HEK293 (cell line): ENCODE results near the gene AUP1.

Experiments used
- CTCF ChIA-PET: fragments of 350-600 bp; formaldehyde crosslinking; extraction: SDS; loops from one replicate; lab custom pipeline; 2021; ENCODE audit warnings: antibody characterized with exemption; lab: Yijun Ruan, JAX
- POLR2A ChIA-PET: fragments of 300-600 bp; formaldehyde crosslinking; extraction: SDS; loops from one replicate; lab custom pipeline; 2020; ENCODE audit warnings: antibody characterized with exemption, inconsistent platforms; lab: Yijun Ruan, JAX
- H3K27ac ChIP-seq: fragments of 200-500 bp; sonication (Bioruptor generic); 2 replicates; pipeline ENCODE4 v1.5.1; 2014; ENCODE audit warnings: low read depth, low read length, control low read depth, inconsistent platforms; ENCODE audit errors: extremely low read depth
- H3K36me3 ChIP-seq, 2 experiments: fragments of 200-500 bp in 1 of 2; sonication (Bioruptor generic) in 1 of 2; 1 replicate in 1 of 2; 2 replicates in 1 of 2; pipeline ENCODE4 v1.5.1; 2014 to 2017; ENCODE audit warnings: inconsistent platforms in 2 of 2, low read length in 2 of 2; ENCODE audit not compliant: control insufficient read depth in 2 of 2, insufficient read depth in 1 of 2
- H3K4me1 ChIP-seq: fragments of 200-500 bp; sonication (Bioruptor generic); 2 replicates; pipeline ENCODE4 v1.5.1; 2014; ENCODE audit warnings: mild to moderate bottlenecking, low read length, inconsistent platforms; ENCODE audit not compliant: control insufficient read depth, insufficient read depth
- H3K4me3 ChIP-seq: 2 replicates; pipeline ENCODE4 v1.5.1; 2011; ENCODE audit warnings: low read depth, mild to moderate bottlenecking, control low read depth, low read length, moderate library complexity
- H3K9me3 ChIP-seq: fragments of 200-500 bp; sonication (Bioruptor generic); 2 replicates; pipeline ENCODE4 v1.5.1; 2014; ENCODE audit warnings: low read depth, low read length, inconsistent platforms; ENCODE audit not compliant: control insufficient read depth, insufficient read depth
- AEBP2 ChIP-seq: fragments of 450-650 bp; formaldehyde crosslinking; IDR thresholded peaks from 2 replicates; pipeline ENCODE4 v1.5.1; 2016; ENCODE audit warnings: missing biosample characterization, missing genetic modification characterization, borderline replicate concordance
- CTCF ChIP-seq: fragments of 450-650 bp; formaldehyde crosslinking; IDR thresholded peaks from 2 replicates; pipeline ENCODE4 v1.5.1; 2016; ENCODE audit warnings: missing biosample characterization, missing genetic modification characterization
- KLF8 ChIP-seq: fragments of 450-650 bp; formaldehyde crosslinking; IDR thresholded peaks from 2 replicates; pipeline ENCODE4 v1.5.1; 2016; ENCODE audit warnings: missing biosample characterization, missing genetic modification characterization
- SCRT1 ChIP-seq: fragments of 450-650 bp; formaldehyde crosslinking; IDR thresholded peaks from 2 replicates; pipeline ENCODE4 v1.5.1; 2016; ENCODE audit warnings: missing biosample characterization, missing genetic modification characterization, borderline replicate concordance
- ZBTB49 ChIP-seq: fragments of 450-650 bp; formaldehyde crosslinking; IDR thresholded peaks from 2 replicates; pipeline ENCODE4 v1.5.1; 2016; ENCODE audit warnings: missing biosample characterization, missing genetic modification characterization, low read depth
- ZNF112 ChIP-seq: fragments of 450-650 bp; formaldehyde crosslinking; IDR thresholded peaks from 2 replicates; pipeline ENCODE4 v1.5.0; 2017; ENCODE audit warnings: missing biosample characterization, missing genetic modification characterization
- ZNF18 ChIP-seq: fragments of 450-650 bp; formaldehyde crosslinking; IDR thresholded peaks from 2 replicates; pipeline ENCODE4 v1.5.1; 2016; ENCODE audit warnings: missing biosample characterization, missing genetic modification characterization
- ZNF23 ChIP-seq: fragments of 450-650 bp; formaldehyde crosslinking; IDR thresholded peaks from 2 replicates; pipeline ENCODE4 v1.5.1; 2016; ENCODE audit warnings: missing biosample characterization, missing genetic modification characterization, borderline replicate concordance
- ZNF362 ChIP-seq: fragments of 450-650 bp; formaldehyde crosslinking; IDR thresholded peaks from 2 replicates; pipeline ENCODE4 v1.5.1; 2016; ENCODE audit warnings: missing biosample characterization, missing genetic modification characterization
- ZNF398 ChIP-seq: fragments of 450-650 bp; formaldehyde crosslinking; IDR thresholded peaks from 2 replicates; pipeline ENCODE4 v1.5.1; 2017; ENCODE audit warnings: missing biosample characterization, missing genetic modification characterization
- ZNF48 ChIP-seq: fragments of 450-650 bp; formaldehyde crosslinking; IDR thresholded peaks from 2 replicates; pipeline ENCODE4 v1.5.1; 2016; ENCODE audit warnings: missing biosample characterization, missing genetic modification characterization
- ZNF510 ChIP-seq: fragments of 450-650 bp; formaldehyde crosslinking; IDR thresholded peaks from 2 replicates; pipeline ENCODE4 v1.5.1; 2018; ENCODE audit warnings: mild to moderate bottlenecking, missing genetic modification characterization, missing biosample characterization; ENCODE audit not compliant: insufficient replicate concordance
- ZNF555 ChIP-seq: fragments of 450-650 bp; formaldehyde crosslinking; conservative IDR thresholded peaks from 2 replicates; pipeline ENCODE4 v1.5.1; 2017; ENCODE audit warnings: missing biosample characterization, mild to moderate bottlenecking, missing genetic modification characterization, inconsistent platforms
- ZNF560 ChIP-seq: fragments of 450-650 bp; formaldehyde crosslinking; IDR thresholded peaks from 2 replicates; pipeline ENCODE4 v1.5.1; 2017; ENCODE audit warnings: missing biosample characterization, missing genetic modification characterization, borderline replicate concordance
- ZNF629 ChIP-seq: fragments of 450-650 bp; formaldehyde crosslinking; IDR thresholded peaks from 2 replicates; pipeline ENCODE4 v1.5.1; 2017; ENCODE audit warnings: missing biosample characterization, missing genetic modification characterization
- ZNF639 ChIP-seq: fragments of 450-650 bp; formaldehyde crosslinking; IDR thresholded peaks from 2 replicates; pipeline ENCODE4 v1.5.1; 2016; ENCODE audit warnings: missing biosample characterization, missing genetic modification characterization
- ZNF677 ChIP-seq: fragments of 450-650 bp; IDR thresholded peaks from 2 replicates; pipeline ENCODE4 v1.5.0; 2018; ENCODE audit warnings: missing biosample characterization, mild to moderate bottlenecking, missing genetic modification characterization, moderate library complexity
- ZNF785 ChIP-seq: fragments of 450-650 bp; formaldehyde crosslinking; IDR thresholded peaks from 2 replicates; pipeline ENCODE4 v1.5.1; 2016; ENCODE audit warnings: missing biosample characterization, missing genetic modification characterization
- ZNF830 ChIP-seq: fragments of 450-650 bp; IDR thresholded peaks from 2 replicates; pipeline ENCODE4 v1.5.0; 2018; ENCODE audit warnings: missing biosample characterization, missing genetic modification characterization, low read depth, mild to moderate bottlenecking, moderate library complexity

AUP1 gene

GRCh38 chr2:74542978-74543377, 13.5 kb upstream of the AUP1 start:
- Histone ChIP-seq H3K9me3 (no peaks in the 10 kb centered on the region), H3K27ac (no peak overlapping the region), H3K4me3 (no peak overlapping the region), H3K4me1 (no peaks in the 10 kb centered on the region), H3K36me3 (no peaks in the 10 kb centered on the region)
- ChIA-PET CTCF (interaction anchor here (0.7 to 2.0 kb wide), 2 partner anchors 12 to 48 kb away, joined by 8 to 10 read pairs; no protein-coding TSS in a partner anchor), POLR2A (interaction anchor here (0.6 kb wide), 1 partner anchor 18 kb away, joined by 3 read pairs; no protein-coding TSS in a partner anchor)
- no peak for TF ChIP-seq ZNF23
- TF ChIP-seq AEBP2 = no peak
- no peak for TF ChIP-seq SCRT1 (tag by site-specific recombination)
- TF ChIP-seq ZNF112 (tag by site-specific recombination) = no peak
- no peak for TF ChIP-seq ZNF555 (tag by site-specific recombination)

- Histone ChIP-seq H3K9me3 (no peaks in the 10 kb centered on the region), H3K36me3 (no peaks in the 10 kb centered on the region), H3K4me1 (no peaks in the 10 kb centered on the region), H3K4me3 (no peak overlapping the region), H3K27ac (no peak overlapping the region)
- no peak for TF ChIP-seq CTCF
- TF ChIP-seq ZNF560 (tag by site-specific recombination) = no peak
- no peak for TF ChIP-seq ZNF639 (tag by site-specific recombination)
- TF ChIP-seq KLF8 (tag by site-specific recombination) = no peak
- TF ChIP-seq ZNF362 (tag by site-specific recombination) = no peak
- TF ChIP-seq ZNF677 = no peak
- TF ChIP-seq ZNF510 (tag by site-specific recombination) = no peak
- no peak for TF ChIP-seq ZNF48 (tag by site-specific recombination)
- no peak for TF ChIP-seq ZNF830
- no peak for TF ChIP-seq ZBTB49 (tag by site-specific recombination)
- no peak for TF ChIP-seq ZNF629 (tag by site-specific recombination)
- TF ChIP-seq ZNF18 (tag by site-specific recombination) = no peak
- TF ChIP-seq ZNF398 = no peak
- no peak for TF ChIP-seq ZNF785 (tag by site-specific recombination)
- POLR2A ChIA-PET = interaction anchor here (1.2 kb wide), 1 partner anchor 11 kb away, joined by 8 read pairs; the partner anchor contains the start of genes AUP1 and HTRA2
- CTCF ChIA-PET = no interaction called here
Measured at GRCh38 chr2:74540291-74540690, 10.8 kb upstream of the AUP1 start.
